AG04450 (cell line): ENCODE data around the gene FHDC1. TPM values are rescaled to one million over a fixed set of nuclear protein-coding genes. Genes with fewer than 3 reads are reported as not detected.

Source experiments
- CTCF ChIA-PET: fragments of 300-600, 350-600 bp; formaldehyde crosslinking; extraction: SDS; loops from one replicate; lab custom pipeline; 2022; ENCODE audit warnings: antibody characterized with exemption, inconsistent platforms; lab: Charles Lee
- POLR2A ChIA-PET: fragments of 350-600 bp; formaldehyde crosslinking; extraction: SDS; loops from one replicate; lab custom pipeline; 2021; ENCODE audit warnings: antibody characterized with exemption, inconsistent platforms; lab: Yijun Ruan, JAX
- DNase-seq: peaks from one replicate; pipeline ENCODE4 v3.0.0-alpha.2; 2011; ENCODE audit warnings: low read depth, low spot score
- H3K27ac ChIP-seq: one replicate; pipeline ENCODE4 v1.5.1; 2012; ENCODE audit warnings: low read depth, low read length, control low read depth
- H3K27me3 ChIP-seq: one replicate; pipeline ENCODE4 v1.6.0; 2012; ENCODE audit warnings: low read length; ENCODE audit not compliant: control insufficient read depth, insufficient read depth
- H3K4me3 ChIP-seq: 2 replicates; pipeline ENCODE4 v1.5.1; 2011; ENCODE audit warnings: mild to moderate bottlenecking, low read depth, low read length, control low read depth
- H3K9me3 ChIP-seq: 2 replicates; pipeline ENCODE4 v1.5.1; 2012; ENCODE audit warnings: low read length; ENCODE audit not compliant: control insufficient read depth, insufficient read depth
- CTCF ChIP-seq: IDR thresholded peaks from 2 replicates; pipeline ENCODE4 v1.5.1; 2011; ENCODE audit warnings: low read depth, low read length, control low read depth, inconsistent platforms
- polyA plus RNA-seq: library from polyadenylated mRNA; depleted of rRNA; stranded (reverse); fragments of >200 nt; gene quantifications from 2 replicates; pipeline ENCODE4 v1.2.3, GENCODE V29; 2011

FHDC1 gene
- polyA plus RNA-seq, 1 experiment, result 0.10 TPM

GRCh38 chr4:153000076-153000420, 63.9 kb downstream of the FHDC1 start:
- Histone ChIP-seq H3K4me3 (no peak overlapping the region), H3K27me3 (peaks cover 12% of the 10 kb centered on the region), H3K27ac (no peak overlapping the region), H3K9me3 (no peaks in the 10 kb centered on the region)
- no peak for TF ChIP-seq CTCF
- POLR2A ChIA-PET, result no interaction called here
- CTCF ChIA-PET, result no interaction called here
- no peak for DNase-seq

GRCh38 chr4:153001626-153002025, 65.5 kb downstream of the FHDC1 start:
- Histone ChIP-seq H3K27ac (no peak overlapping the region), H3K9me3 (no peaks in the 10 kb centered on the region), H3K4me3 (no peak overlapping the region), H3K27me3 (peaks cover 24% of the 10 kb centered on the region)
- POLR2A ChIA-PET, result no interaction called here
- DNase-seq, result no peak
- CTCF ChIA-PET, result no interaction called here
- TF ChIP-seq CTCF, result no peak

- DNase-seq, result no peak
- no peak overlapping the region for H3K27ac ChIP-seq
- H3K4me3 ChIP-seq, result no peak overlapping the region
- POLR2A ChIA-PET, result no interaction called here
- no peak for TF ChIP-seq CTCF
- CTCF ChIA-PET, result no interaction called here
- no peaks in the 10 kb centered on the region for H3K9me3 ChIP-seq
- H3K27me3 ChIP-seq, result peaks cover 24% of the 10 kb centered on the region
Observed at GRCh38 chr4:153002110-153002509, 66.0 kb downstream of the FHDC1 start.

- Histone ChIP-seq H3K27me3 (peaks cover 18% of the 10 kb centered on the region), H3K27ac (no peak overlapping the region), H3K9me3 (no peaks in the 10 kb centered on the region), H3K4me3 (no peak overlapping the region)
- CTCF ChIA-PET, result interaction anchor here (0.7 kb wide), 1 partner anchor 95 kb away, joined by 3 read pairs; no protein-coding TSS in a partner anchor
- no peak for TF ChIP-seq CTCF
- POLR2A ChIA-PET, result no interaction called here
- DNase-seq, result no peak
Observed at GRCh38 chr4:153004081-153004850, 68.1 kb downstream of the FHDC1 start.

GRCh38 chr4:153005899-153006381, 69.8 kb downstream of the FHDC1 start:
- ChIA-PET CTCF (no interaction called here), POLR2A (no interaction called here)
- Histone ChIP-seq H3K27ac (no peak overlapping the region), H3K4me3 (no peak overlapping the region), H3K27me3 (peaks cover 12% of the 10 kb centered on the region), H3K9me3 (no peaks in the 10 kb centered on the region)
- TF ChIP-seq CTCF, result no peak
- DNase-seq, result no peak
